ENCODE results near the gene FGD5. TPM values are rescaled to one million over a fixed set of nuclear protein-coding genes. Genes with fewer than 3 reads are reported as not detected.

Gene FGD5
- total and polyA plus RNA-seq, 2 donors (not counting 1 experiment from before 2014, with no cell fraction given) = 0.03 to 0.50 TPM

- Histone ChIP-seq H3K9ac (ENCODE audit: insufficient read depth, low read length) (no peak overlapping the region), H2AFZ (ENCODE audit: low read length) (no peak overlapping the region), H3K79me2 (ENCODE audit: control insufficient read depth, insufficient read depth, low read length) (no peaks in the 10 kb centered on the region), H3K4me3 (replicated peaks in 1 of 4; ENCODE audit: control extremely low read depth in 1 of 4, insufficient read depth in 1 of 4, low read depth in 3 of 4, low read length in 4 of 4) (no peak overlapping the region), H4K20me1 (ENCODE audit: control insufficient read depth, extremely low read depth, insufficient read depth, low read length) (no peaks in the 10 kb centered on the region), H3K4me2 (ENCODE audit: extremely low read depth, insufficient read depth, low read length) (no peak overlapping the region), H3K4me1 (ENCODE audit: control insufficient read depth, extremely low read depth, insufficient read depth, low read length) (no peaks in the 10 kb centered on the region), H3K27me3 (ENCODE audit: control insufficient read depth, insufficient read depth, low read length) (peaks cover 24% of the 10 kb centered on the region), H3K36me3 (ENCODE audit: control insufficient read depth, insufficient read depth, low read length) (no peaks in the 10 kb centered on the region), H3K9me3 (ENCODE audit: control insufficient read depth, insufficient read depth, low read depth, low read length) (no peaks in the 10 kb centered on the region), H3K27ac (ENCODE audit: insufficient read depth, low read length) (no peak overlapping the region)
- no peak for DNase-seq (ENCODE audit: low read depth in 2 of 2)
- TF ChIP-seq EZH2 (IDR thresholded peaks at IDR 0.05; ENCODE audit: low read length, missing control alignments) (no peak), CTCF (conservative IDR thresholded peaks at IDR 0.05 in 1 of 2, IDR thresholded peaks at IDR 0.05 in 1 of 2; ENCODE audit: low read depth in 1 of 2, low read length in 2 of 2) (no peak)
Measured at GRCh38 chr3:14812196-14812790, 6.5 kb upstream of the FGD5 start.

DNA sequence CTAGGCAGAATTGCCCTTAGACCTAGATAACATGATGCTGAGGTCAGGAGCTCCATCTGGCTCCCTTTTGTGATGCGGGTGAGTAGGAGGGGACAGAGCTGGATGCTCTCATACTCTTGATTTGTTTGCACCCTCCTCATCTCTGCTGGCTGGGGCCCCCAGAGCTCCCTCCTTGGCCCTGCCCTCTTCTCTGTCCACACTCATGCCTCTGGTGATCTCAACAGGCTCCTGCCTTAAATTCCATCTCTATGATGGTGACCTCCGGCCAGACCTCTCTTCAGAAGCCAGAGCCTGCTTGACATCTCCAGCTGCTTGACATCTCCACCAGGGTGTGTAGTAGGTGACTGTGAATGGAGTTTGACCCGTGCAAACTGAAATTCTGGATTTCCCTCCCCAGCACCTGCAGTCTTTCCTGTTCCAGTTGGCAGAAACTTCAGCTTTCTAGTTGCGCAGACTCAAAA is 4.3 kb upstream of the FGD5 start:
- peaks cover 19% of the 10 kb centered on the region for H3K27me3 ChIP-seq (ENCODE audit: control insufficient read depth, insufficient read depth, low read length)
- H4K20me1 ChIP-seq (ENCODE audit: control insufficient read depth, extremely low read depth, insufficient read depth, low read length) = no peaks in the 10 kb centered on the region
- H2AFZ ChIP-seq (ENCODE audit: low read length) = no peak overlapping the region
- H3K27ac ChIP-seq (ENCODE audit: insufficient read depth, low read length) = no peak overlapping the region
- no peaks in the 10 kb centered on the region for H3K36me3 ChIP-seq (ENCODE audit: control insufficient read depth, insufficient read depth, low read length)
- no peak overlapping the region for H3K9ac ChIP-seq (ENCODE audit: insufficient read depth, low read length)
- H3K4me3 ChIP-seq (replicated peaks in 1 of 4; ENCODE audit: control extremely low read depth in 1 of 4, insufficient read depth in 1 of 4, low read depth in 3 of 4, low read length in 4 of 4) = no peak overlapping the region
- no peaks in the 10 kb centered on the region for H3K4me1 ChIP-seq (ENCODE audit: control insufficient read depth, extremely low read depth, insufficient read depth, low read length)
- no peaks in the 10 kb centered on the region for H3K9me3 ChIP-seq (ENCODE audit: control insufficient read depth, insufficient read depth, low read depth, low read length)
- H3K4me2 ChIP-seq (ENCODE audit: extremely low read depth, insufficient read depth, low read length) = no peak overlapping the region
- DNase-seq (ENCODE audit: low read depth in 2 of 2) = no peak
- TF ChIP-seq CTCF (conservative IDR thresholded peaks at IDR 0.05 in 1 of 2, IDR thresholded peaks at IDR 0.05 in 1 of 2; ENCODE audit: low read depth in 1 of 2, low read length in 2 of 2) (no peak), EZH2 (IDR thresholded peaks at IDR 0.05; ENCODE audit: low read length, missing control alignments) (no peak)
- no peaks in the 10 kb centered on the region for H3K79me2 ChIP-seq (ENCODE audit: control insufficient read depth, insufficient read depth, low read length)

- no peak for DNase-seq (ENCODE audit: low read depth in 2 of 2)
- H3K9ac ChIP-seq (ENCODE audit: insufficient read depth, low read length) = no peak overlapping the region
- H3K4me1 ChIP-seq (ENCODE audit: control insufficient read depth, extremely low read depth, insufficient read depth, low read length) = no peaks in the 10 kb centered on the region
- no peak for TF ChIP-seq EZH2 (IDR thresholded peaks at IDR 0.05; ENCODE audit: low read length, missing control alignments)
- no peak for TF ChIP-seq CTCF (conservative IDR thresholded peaks at IDR 0.05 in 1 of 2, IDR thresholded peaks at IDR 0.05 in 1 of 2; ENCODE audit: low read depth in 1 of 2, low read length in 2 of 2)
- H3K79me2 ChIP-seq (ENCODE audit: control insufficient read depth, insufficient read depth, low read length) = no peaks in the 10 kb centered on the region
- H3K27me3 ChIP-seq (ENCODE audit: control insufficient read depth, insufficient read depth, low read length) = peaks cover 2% of the 10 kb centered on the region
- no peak overlapping the region for H3K4me3 ChIP-seq (replicated peaks in 1 of 4; ENCODE audit: control extremely low read depth in 1 of 4, insufficient read depth in 1 of 4, low read depth in 3 of 4, low read length in 4 of 4)
- H3K4me2 ChIP-seq (ENCODE audit: extremely low read depth, insufficient read depth, low read length) = no peak overlapping the region
- H2AFZ ChIP-seq (ENCODE audit: low read length) = no peak overlapping the region
- H4K20me1 ChIP-seq (ENCODE audit: control insufficient read depth, extremely low read depth, insufficient read depth, low read length) = no peaks in the 10 kb centered on the region
- no peaks in the 10 kb centered on the region for H3K36me3 ChIP-seq (ENCODE audit: control insufficient read depth, insufficient read depth, low read length)
- no peaks in the 10 kb centered on the region for H3K9me3 ChIP-seq (ENCODE audit: control insufficient read depth, insufficient read depth, low read depth, low read length)
- H3K27ac ChIP-seq (ENCODE audit: insufficient read depth, low read length) = no peak overlapping the region
Measured at GRCh38 chr3:14816359-14816758, 2.4 kb upstream of the FGD5 start.
